Measurements from ENCODE around the gene CST9L. TPM values are rescaled to one million over a fixed set of nuclear protein-coding genes. Genes with fewer than 3 reads are reported as not detected.

The CST9L gene, protein sequence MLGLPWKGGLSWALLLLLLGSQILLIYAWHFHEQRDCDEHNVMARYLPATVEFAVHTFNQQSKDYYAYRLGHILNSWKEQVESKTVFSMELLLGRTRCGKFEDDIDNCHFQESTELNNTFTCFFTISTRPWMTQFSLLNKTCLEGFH
- total RNA-seq: not detected in 2 replicates

GRCh38 chr20:23568320-23568970, at the start of gene CST9L:
Gene CST9L, minus strand, starts transcription at chr20:23568484. Its CDS starts 34 bp downstream, at chr20:23568450.

DNA sequence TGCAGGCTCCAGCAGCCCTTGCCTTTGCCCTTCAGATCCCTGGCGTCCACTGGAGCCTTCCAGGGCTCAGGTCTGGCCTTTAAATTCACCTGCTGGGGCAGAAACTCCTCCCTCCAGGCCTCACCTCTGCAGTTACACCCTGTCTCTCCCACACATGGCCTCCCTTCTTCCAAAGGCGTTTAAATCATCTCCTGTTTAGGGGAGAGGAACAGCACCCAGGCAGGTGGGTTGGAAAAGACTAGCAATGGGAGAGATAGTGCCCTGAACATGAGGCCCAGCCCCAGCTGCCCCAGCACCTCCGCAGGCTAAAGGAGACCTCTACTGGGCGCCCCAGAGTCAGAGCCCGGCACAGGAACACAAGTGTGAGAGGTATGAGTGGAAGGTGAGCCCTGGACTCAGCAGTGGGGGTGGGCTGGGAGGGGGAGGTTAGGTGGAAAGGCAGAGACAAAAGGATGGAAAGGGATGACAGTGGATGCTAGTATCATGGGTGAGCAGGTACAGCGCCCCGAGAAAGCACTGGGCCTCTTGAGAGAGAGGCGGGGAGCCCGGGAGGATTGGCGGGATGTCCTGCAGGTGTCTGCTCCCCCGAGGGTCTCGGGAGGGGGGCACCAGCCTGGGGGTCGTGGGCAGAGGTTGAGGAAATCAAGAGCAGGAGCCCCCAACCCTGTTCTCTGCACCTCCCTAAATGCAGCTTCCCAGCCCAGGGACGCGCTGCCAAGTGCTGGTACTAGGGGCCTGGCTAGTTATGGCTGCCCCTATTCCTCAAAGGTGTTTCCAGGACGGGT, 37.8 kb upstream of the CST9L start, which contains the start of gene CST9:
CST9 (minus strand) TSS at position 51 of the 785 bp plus-strand sequence. CDS start 53 bp downstream, outside the sequence.

Other genes with a start within 250 kb of the CST9L start
- 22.0 and 29.5 TPM in 2 replicates for gene NXT1, start 217.7 kb downstream of the CST9L start, total RNA-seq
- 14.7 and 15.2 TPM in 2 replicates for gene GZF1, start 206.3 kb downstream of the CST9L start, total RNA-seq
- gene NAPB, start 147.0 kb downstream of the CST9L start, total RNA-seq: 6.6 and 10.0 TPM in 2 replicates
- gene CSTL1, start 128.8 kb downstream of the CST9L start, total RNA-seq: not detected in 2 replicates
- not detected in 2 replicates for gene CST11, start 115.6 kb downstream of the CST9L start, total RNA-seq
- gene CST8, start 77.4 kb downstream of the CST9L start, total RNA-seq: not detected in 2 replicates
- not detected in 2 replicates for gene CST9, start 37.4 kb upstream of the CST9L start, total RNA-seq
- 192 and 315 TPM in 2 replicates for gene CST3, start 69.5 kb upstream of the CST9L start, total RNA-seq
- gene CST4, start 120.6 kb upstream of the CST9L start, total RNA-seq: not detected in 2 replicates
- 0.20 TPM in 1 of 2 replicates, not detected in the other for gene CST1, start 182.5 kb upstream of the CST9L start, total RNA-seq